Choroid plexus epithelial cell (primary cell): Measurements from ENCODE around the gene FRMPD2.
"Not testable (repeated sequence)": the region's sequence is repeated elsewhere in the genome, so short reads cannot be mapped to it uniquely, and the experiment has no call there.

Experiments
- DNase-seq: peaks from one replicate; pipeline ENCODE4 v3.0.0-alpha.2; 2010; ENCODE audit warnings: low read depth
- H3K4me3 ChIP-seq: 2 replicates; pipeline ENCODE4 v1.5.1; 2011; ENCODE audit warnings: low read depth, mild to moderate bottlenecking, control low read depth, low read length, moderate library complexity
- CTCF ChIP-seq: conservative IDR thresholded peaks from 2 replicates; pipeline ENCODE4 v1.5.1; 2011; ENCODE audit warnings: low read depth, mild to moderate bottlenecking, control low read depth, inconsistent platforms, low read length, moderate library complexity

FRMPD2 gene

DNA sequence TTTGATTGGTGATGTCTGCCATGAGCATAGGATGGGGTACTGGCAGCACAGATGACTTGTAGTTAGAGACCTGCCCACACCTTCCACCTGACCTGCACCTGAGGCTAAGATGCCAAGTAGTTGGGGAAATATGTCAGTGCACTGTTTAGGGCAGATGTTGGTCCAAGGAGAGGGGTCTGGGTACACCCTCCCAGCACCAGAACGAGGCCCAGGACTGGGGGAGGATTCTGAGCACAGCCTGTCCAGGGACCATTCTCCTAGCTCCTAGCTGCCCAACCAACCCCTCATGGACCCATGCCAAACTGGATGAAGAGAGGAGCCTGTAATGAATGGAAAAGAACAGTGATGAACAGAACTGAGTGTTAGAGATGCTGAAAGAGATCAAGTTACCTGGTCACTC lies 28.0 kb downstream of the FRMPD2 start:
- no peak overlapping the region for H3K4me3 ChIP-seq
- TF ChIP-seq CTCF: no peak

GRCh38 chr10:48245977-48246376 lies 28.5 kb downstream of the FRMPD2 start:
- H3K4me3 ChIP-seq: no peak overlapping the region
- TF ChIP-seq CTCF: no peak
- DNase-seq: no peak

More for the DNA sequence above, 28.0 kb downstream of the FRMPD2 start:
- no peak for DNase-seq

DNA sequence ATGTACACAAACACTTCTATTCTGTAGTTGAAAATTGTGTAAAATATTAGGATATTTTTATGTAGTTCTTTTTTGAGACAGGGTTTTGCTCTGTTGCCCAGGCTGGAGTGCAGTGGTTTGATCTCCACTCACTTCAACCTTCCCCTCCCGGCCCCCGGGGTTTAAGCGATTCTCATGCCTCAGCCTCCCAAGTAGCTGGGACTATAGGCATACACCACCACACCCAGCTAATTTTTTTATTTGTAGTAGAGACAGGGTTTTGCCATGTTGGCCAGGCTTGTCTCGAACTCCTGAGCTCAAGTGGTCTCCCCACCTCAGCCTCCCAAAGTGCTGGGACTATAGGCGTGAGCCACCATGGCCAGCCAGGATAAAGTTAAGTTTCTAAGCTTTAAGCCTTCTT lies 30.6 kb downstream of the FRMPD2 start:
- not testable (repeated sequence) for H3K4me3 ChIP-seq, DNase-seq

GRCh38 chr10:48243487-48243886 lies 31.0 kb downstream of the FRMPD2 start:
- no peak for TF ChIP-seq CTCF
- no peak overlapping the region for H3K4me3 ChIP-seq
- no peak for DNase-seq

GRCh38 chr10:48242171-48242904 lies 32.2 kb downstream of the FRMPD2 start:
- H3K4me3 ChIP-seq: no peak overlapping the region
- DNase-seq: no peak
- no peak for TF ChIP-seq CTCF

GRCh38 chr10:48241332-48241731 lies 33.2 kb downstream of the FRMPD2 start:
- DNase-seq: no peak
- TF ChIP-seq CTCF: no peak
- no peak overlapping the region for H3K4me3 ChIP-seq

GRCh38 chr10:48240196-48240595 lies 34.3 kb downstream of the FRMPD2 start:
- H3K4me3 ChIP-seq: no peak overlapping the region
- TF ChIP-seq CTCF: no peak
- DNase-seq: no peak
